ENCODE data around the gene EXOG. TPM values are rescaled to one million over a fixed set of nuclear protein-coding genes. Genes with fewer than 3 reads are reported as not detected.

Gene EXOG
- total RNA-seq, 1 experiment from 2014 or later, result 12.5 TPM

DNA sequence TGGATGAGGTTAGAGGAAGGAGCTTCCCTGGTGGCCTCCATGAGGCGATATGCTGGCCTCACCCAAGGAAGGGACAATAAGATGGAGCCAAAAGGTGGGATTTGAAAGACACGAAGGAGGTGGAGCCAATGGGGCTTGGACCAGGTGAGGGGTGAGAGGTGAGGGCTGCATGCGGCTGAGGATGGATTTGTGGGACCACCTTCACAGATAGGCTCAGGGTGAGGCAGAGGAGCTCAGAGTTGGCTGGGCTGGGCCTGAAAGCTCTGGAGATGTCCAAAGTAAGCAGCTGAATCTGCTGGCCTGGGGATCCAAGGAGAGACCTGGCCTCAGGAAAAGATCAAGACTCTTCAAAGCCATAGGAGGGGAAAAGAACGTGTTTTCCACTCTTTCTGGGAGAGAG is 49.8 kb downstream of the EXOG start:
- Histone ChIP-seq H3K4me1 (ENCODE audit: control insufficient read depth, insufficient read depth, low read length) (no peaks in the 10 kb centered on the region), H3K9me3 (ENCODE audit: control insufficient read depth, insufficient read depth, low read depth, low read length) (no peaks in the 10 kb centered on the region), H3K27ac (ENCODE audit: low read length) (no peak overlapping the region), H3K4me3 (ENCODE audit: low read depth in 2 of 2, low read length in 2 of 2) (no peak overlapping the region), H3K27me3 (ENCODE audit: control insufficient read depth, insufficient read depth, low read length) (no peaks in the 10 kb centered on the region), H3K36me3 (ENCODE audit: control insufficient read depth, insufficient read depth, low read length) (no peaks in the 10 kb centered on the region)
- BruUV-seq (replicated peaks), result no TSS peak
- POLR2A ChIA-PET, result no interaction called here
- intact Hi-C loops (cut with micrococcal nuclease; ENCODE audit: unreplicated experiment) (no loop called here), in situ Hi-C loops (cut with HindIII; ENCODE audit: low pct_unique_long_range_greater_than_20kb, low sequenced_read_pairs) (no loop called here)
- no peak for DNase-seq (ENCODE audit: low read depth, low spot score)
- TF ChIP-seq TCF7L2 (IDR thresholded peaks at IDR 0.05; ENCODE audit: low read depth, low read length), result no peak
- TF ChIP-seq, protein P1, sequence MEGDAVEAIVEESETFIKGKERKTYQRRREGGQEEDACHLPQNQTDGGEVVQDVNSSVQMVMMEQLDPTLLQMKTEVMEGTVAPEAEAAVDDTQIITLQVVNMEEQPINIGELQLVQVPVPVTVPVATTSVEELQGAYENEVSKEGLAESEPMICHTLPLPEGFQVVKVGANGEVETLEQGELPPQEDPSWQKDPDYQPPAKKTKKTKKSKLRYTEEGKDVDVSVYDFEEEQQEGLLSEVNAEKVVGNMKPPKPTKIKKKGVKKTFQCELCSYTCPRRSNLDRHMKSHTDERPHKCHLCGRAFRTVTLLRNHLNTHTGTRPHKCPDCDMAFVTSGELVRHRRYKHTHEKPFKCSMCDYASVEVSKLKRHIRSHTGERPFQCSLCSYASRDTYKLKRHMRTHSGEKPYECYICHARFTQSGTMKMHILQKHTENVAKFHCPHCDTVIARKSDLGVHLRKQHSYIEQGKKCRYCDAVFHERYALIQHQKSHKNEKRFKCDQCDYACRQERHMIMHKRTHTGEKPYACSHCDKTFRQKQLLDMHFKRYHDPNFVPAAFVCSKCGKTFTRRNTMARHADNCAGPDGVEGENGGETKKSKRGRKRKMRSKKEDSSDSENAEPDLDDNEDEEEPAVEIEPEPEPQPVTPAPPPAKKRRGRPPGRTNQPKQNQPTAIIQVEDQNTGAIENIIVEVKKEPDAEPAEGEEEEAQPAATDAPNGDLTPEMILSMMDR (IDR thresholded peaks at IDR 0.05), result no peak
- no peak for TF ChIP-seq POLR2AphosphoS5 (IDR thresholded peaks at IDR 0.05; ENCODE audit: low read depth, low read length)
- no peak for TF ChIP-seq SIN3A (IDR thresholded peaks at IDR 0.05; ENCODE audit: borderline replicate concordance, insufficient read depth, low read depth, low read length)
- TF ChIP-seq, protein P2, sequence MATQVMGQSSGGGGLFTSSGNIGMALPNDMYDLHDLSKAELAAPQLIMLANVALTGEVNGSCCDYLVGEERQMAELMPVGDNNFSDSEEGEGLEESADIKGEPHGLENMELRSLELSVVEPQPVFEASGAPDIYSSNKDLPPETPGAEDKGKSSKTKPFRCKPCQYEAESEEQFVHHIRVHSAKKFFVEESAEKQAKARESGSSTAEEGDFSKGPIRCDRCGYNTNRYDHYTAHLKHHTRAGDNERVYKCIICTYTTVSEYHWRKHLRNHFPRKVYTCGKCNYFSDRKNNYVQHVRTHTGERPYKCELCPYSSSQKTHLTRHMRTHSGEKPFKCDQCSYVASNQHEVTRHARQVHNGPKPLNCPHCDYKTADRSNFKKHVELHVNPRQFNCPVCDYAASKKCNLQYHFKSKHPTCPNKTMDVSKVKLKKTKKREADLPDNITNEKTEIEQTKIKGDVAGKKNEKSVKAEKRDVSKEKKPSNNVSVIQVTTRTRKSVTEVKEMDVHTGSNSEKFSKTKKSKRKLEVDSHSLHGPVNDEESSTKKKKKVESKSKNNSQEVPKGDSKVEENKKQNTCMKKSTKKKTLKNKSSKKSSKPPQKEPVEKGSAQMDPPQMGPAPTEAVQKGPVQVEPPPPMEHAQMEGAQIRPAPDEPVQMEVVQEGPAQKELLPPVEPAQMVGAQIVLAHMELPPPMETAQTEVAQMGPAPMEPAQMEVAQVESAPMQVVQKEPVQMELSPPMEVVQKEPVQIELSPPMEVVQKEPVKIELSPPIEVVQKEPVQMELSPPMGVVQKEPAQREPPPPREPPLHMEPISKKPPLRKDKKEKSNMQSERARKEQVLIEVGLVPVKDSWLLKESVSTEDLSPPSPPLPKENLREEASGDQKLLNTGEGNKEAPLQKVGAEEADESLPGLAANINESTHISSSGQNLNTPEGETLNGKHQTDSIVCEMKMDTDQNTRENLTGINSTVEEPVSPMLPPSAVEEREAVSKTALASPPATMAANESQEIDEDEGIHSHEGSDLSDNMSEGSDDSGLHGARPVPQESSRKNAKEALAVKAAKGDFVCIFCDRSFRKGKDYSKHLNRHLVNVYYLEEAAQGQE (IDR thresholded peaks at IDR 0.05; ENCODE audit: insufficient read depth in 1 of 2, low read depth in 2 of 2, low read length in 1 of 2), result no peak
- ATAC-seq, result no peak
- CTCF ChIA-PET, result no interaction called here

DNA sequence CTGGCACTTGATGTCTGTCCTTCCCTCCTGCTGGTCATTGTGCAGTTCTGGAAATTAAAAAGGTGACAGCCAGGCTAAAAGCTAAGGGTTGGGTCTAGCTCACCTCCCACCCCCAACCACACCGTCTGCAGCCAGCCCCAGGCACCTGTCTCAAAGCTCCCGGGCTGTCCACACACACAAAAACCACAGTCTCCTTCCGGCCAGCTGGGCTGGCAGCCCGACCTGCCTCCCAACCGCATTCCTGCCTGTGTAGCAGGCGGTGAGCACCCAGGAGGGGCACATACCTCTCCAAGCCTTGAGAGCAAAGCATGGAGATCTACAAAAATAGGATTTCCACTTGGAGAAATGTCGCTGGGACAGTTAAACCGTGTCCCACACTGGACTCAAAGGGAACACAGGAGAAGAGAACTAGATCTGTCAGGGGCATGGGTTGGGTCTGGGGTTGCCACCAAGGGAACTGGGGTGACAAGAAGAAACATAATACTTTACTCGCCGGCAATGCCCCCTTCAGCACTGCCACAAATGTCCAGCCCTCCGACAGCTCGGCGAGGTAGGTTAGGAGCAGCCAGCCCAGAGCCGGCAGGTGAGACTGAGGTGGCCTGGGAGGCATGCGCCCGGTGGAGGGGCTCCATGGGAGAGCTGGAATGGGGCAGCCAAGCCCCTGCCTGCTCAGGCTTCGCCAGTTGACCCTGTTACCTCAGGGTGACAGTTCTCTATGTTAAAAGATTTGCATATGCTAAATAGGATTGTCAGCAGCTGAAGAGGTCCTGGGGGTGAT is 52.2 kb downstream of the EXOG start:
- Histone ChIP-seq H3K9me3 (ENCODE audit: control insufficient read depth, insufficient read depth, low read depth, low read length) (no peaks in the 10 kb centered on the region), H3K27me3 (ENCODE audit: control insufficient read depth, insufficient read depth, low read length) (no peaks in the 10 kb centered on the region), H3K4me3 (ENCODE audit: low read depth in 2 of 2, low read length in 2 of 2) (no peak overlapping the region), H3K27ac (ENCODE audit: low read length) (no peak overlapping the region), H3K36me3 (ENCODE audit: control insufficient read depth, insufficient read depth, low read length) (no peaks in the 10 kb centered on the region), H3K4me1 (ENCODE audit: control insufficient read depth, insufficient read depth, low read length) (no peaks in the 10 kb centered on the region)
- ChIA-PET POLR2A (no interaction called here), CTCF (no interaction called here)
- TF ChIP-seq SIN3A (IDR thresholded peaks at IDR 0.05; ENCODE audit: borderline replicate concordance, insufficient read depth, low read depth, low read length), result no peak
- TF ChIP-seq TCF7L2 (IDR thresholded peaks at IDR 0.05; ENCODE audit: low read depth, low read length), result no peak
- TF ChIP-seq POLR2AphosphoS5 (IDR thresholded peaks at IDR 0.05; ENCODE audit: low read depth, low read length), result no peak
- TF ChIP-seq, protein P1 (IDR thresholded peaks at IDR 0.05), result no peak
- TF ChIP-seq, protein P2 (IDR thresholded peaks at IDR 0.05; ENCODE audit: insufficient read depth in 1 of 2, low read depth in 2 of 2, low read length in 1 of 2), result no peak
- BruUV-seq (replicated peaks), result no TSS peak
- intact Hi-C loops (cut with micrococcal nuclease; ENCODE audit: unreplicated experiment) (no loop called here), in situ Hi-C loops (cut with HindIII; ENCODE audit: low pct_unique_long_range_greater_than_20kb, low sequenced_read_pairs) (no loop called here)
- ATAC-seq (no peak), DNase-seq (ENCODE audit: low read depth, low spot score) (no peak)
